SK-N-SH (cell line): ENCODE data around the gene SPG7. TPM values are rescaled to one million over a fixed set of nuclear protein-coding genes. Genes with fewer than 3 reads are reported as not detected.

Experiments
- CTCF ChIA-PET: fragments of 300-600, 350-600 bp; formaldehyde crosslinking; extraction: SDS; loops from one replicate; lab custom pipeline; 2021; lab: Yijun Ruan, JAX
- POLR2A ChIA-PET: fragments of 350-600 bp; sonication (Branson Sonifier 250); formaldehyde crosslinking; extraction: SDS; loops from one replicate; lab custom pipeline; 2020; ENCODE audit warnings: antibody characterized with exemption, inconsistent platforms; lab: Yijun Ruan, JAX
- DNase-seq: peaks from one replicate; pipeline ENCODE4 v3.0.0; 2012
- H2AFZ ChIP-seq: fragments of 200-600 bp; sonication (generic); 2 replicates; pipeline ENCODE4 v1.8.1; 2016; ENCODE audit warnings: antibody characterized with exemption, mild to moderate bottlenecking, low read depth
- H3F3A ChIP-seq: fragments of 200-600 bp; sonication (generic); replicated peaks from 2 replicates; pipeline ENCODE3; 2016; ENCODE audit warnings: antibody characterized with exemption, mild to moderate bottlenecking; ENCODE audit not compliant: insufficient read depth
- H3K27ac ChIP-seq, 2 experiments: fragments of 200-500 bp in 1 of 2; fragments of 200-600 bp in 1 of 2; sonication (Bioruptor generic) in 1 of 2; sonication (generic), shearing (Covaris generic) in 1 of 2; 2 replicates each; pipeline versions ENCODE4 v1.5.1 to v1.6.1; 2014 to 2016; ENCODE audit warnings: low read depth in 2 of 2, inconsistent platforms in 1 of 2, low read length in 1 of 2, mild to moderate bottlenecking in 1 of 2, mixed read lengths in 1 of 2
- H3K27me3 ChIP-seq: fragments of 200-600 bp; sonication (generic), shearing (Covaris generic); 2 replicates; pipeline ENCODE4 v1.6.1; 2016; ENCODE audit warnings: mixed run types; ENCODE audit not compliant: insufficient read depth
- H3K36me3 ChIP-seq, 2 experiments: fragments of 200-500 bp in 1 of 2; fragments of 200-600 bp in 1 of 2; sonication (Bioruptor generic) in 1 of 2; sonication (generic) in 1 of 2; replicated peaks in 1 of 2; 2 replicates each; pipeline versions ENCODE3 to v1.5.1; 2014 to 2016; ENCODE audit warnings: low read length in 1 of 2, mild to moderate bottlenecking in 1 of 2; ENCODE audit not compliant: insufficient read depth in 2 of 2, control insufficient read depth in 1 of 2
- H3K4me1 ChIP-seq, 2 experiments: fragments of 200-500 bp in 1 of 2; fragments of 200-600 bp in 1 of 2; sonication (Bioruptor generic) in 1 of 2; sonication (generic), shearing (Covaris generic) in 1 of 2; 2 replicates each; pipeline versions ENCODE4 v1.5.1 to v1.6.1; 2014 to 2016; ENCODE audit warnings: low read depth in 1 of 2, low read length in 1 of 2, mixed run types in 1 of 2; ENCODE audit not compliant: insufficient read depth in 2 of 2, control insufficient read depth in 1 of 2
- H3K4me2 ChIP-seq: fragments of 200-600 bp; sonication (generic), shearing (Covaris generic); 2 replicates; pipeline ENCODE4 v1.6.1; 2017; ENCODE audit warnings: mixed run types
- H3K4me3 ChIP-seq, 2 experiments: fragments of 200-500 bp in 1 of 2; fragments of 200-600 bp in 1 of 2; sonication (Bioruptor generic) in 1 of 2; sonication (generic), shearing (Covaris generic) in 1 of 2; 2 replicates each; pipeline versions ENCODE4 v1.5.1 to v1.8.1; 2014 to 2016; ENCODE audit warnings: low read depth in 2 of 2, inconsistent platforms in 1 of 2, low read length in 1 of 2, mild to moderate bottlenecking in 1 of 2, mixed read lengths in 1 of 2, moderate library complexity in 1 of 2
- H3K79me2 ChIP-seq: fragments of 200-600 bp; sonication (generic); 2 replicates; pipeline ENCODE4 v1.8.1; 2017; ENCODE audit warnings: mild to moderate bottlenecking; ENCODE audit not compliant: insufficient read depth
- H3K9ac ChIP-seq: fragments of 200-600 bp; sonication (generic); 2 replicates; pipeline ENCODE4 v1.6.1; 2017; ENCODE audit warnings: mixed run types
- H3K9me2 ChIP-seq: fragments of 200-600 bp; sonication (generic); 2 replicates; pipeline ENCODE4 v1.6.1; 2017; ENCODE audit warnings: mixed run types
- H3K9me3 ChIP-seq: fragments of 200-600 bp; sonication (generic); 2 replicates; pipeline ENCODE4 v1.6.1; 2017; ENCODE audit warnings: mixed run types, mild to moderate bottlenecking, moderate library complexity
- H4K20me1 ChIP-seq: fragments of 200-600 bp; sonication (generic); 2 replicates; pipeline ENCODE4 v1.6.1; 2017; ENCODE audit warnings: mild to moderate bottlenecking, mixed run types; ENCODE audit not compliant: insufficient read depth
- CHD2 ChIP-seq: fragments of 150-350 bp; IDR thresholded peaks from 2 replicates; pipeline ENCODE4 v1.6.1; 2018; ENCODE audit warnings: low read length; ENCODE audit not compliant: partially characterized antibody
- ELF1 ChIP-seq: IDR thresholded peaks from 2 replicates; pipeline ENCODE4 v1.4.0; 2012
- EP300 ChIP-seq, 2 experiments: IDR thresholded peaks; 2 replicates each; pipeline versions ENCODE4 v1.4.0 to v1.6.1; 2012; ENCODE audit warnings: borderline replicate concordance in 1 of 2, low read depth in 1 of 2, low read length in 1 of 2
- GABPA ChIP-seq: IDR thresholded peaks from 2 replicates; pipeline ENCODE4 v1.4.0; 2012; ENCODE audit warnings: low read depth, mild to moderate bottlenecking
- GATA2 ChIP-seq: sonication (generic); formaldehyde crosslinking; IDR thresholded peaks from 2 replicates; pipeline ENCODE4 v1.5.0; 2020; ENCODE audit warnings: mild to moderate bottlenecking, missing genetic modification reagents
- JUND ChIP-seq: IDR thresholded peaks from 2 replicates; pipeline ENCODE4 v1.4.0; 2012
- MEF2A ChIP-seq: IDR thresholded peaks from 2 replicates; pipeline ENCODE4 v1.4.0; 2012; ENCODE audit warnings: low read depth, borderline replicate concordance
- NFIC ChIP-seq: IDR thresholded peaks from 2 replicates; pipeline ENCODE4 v1.4.0; 2012; ENCODE audit warnings: borderline replicate concordance
- RCOR1 ChIP-seq: fragments of 150-350 bp; IDR thresholded peaks from 2 replicates; pipeline ENCODE4 v1.6.1; 2017; ENCODE audit warnings: antibody characterized with exemption, low read length
- RFX5 ChIP-seq: IDR thresholded peaks from 2 replicates; pipeline ENCODE4 v1.6.1; 2012; ENCODE audit warnings: mild to moderate bottlenecking, improper control_type of control experiment, low read length
- RXRA ChIP-seq: IDR thresholded peaks from 2 replicates; pipeline ENCODE4 v1.4.0; 2012; ENCODE audit warnings: low read depth, mild to moderate bottlenecking, borderline replicate concordance
- SMC3 ChIP-seq: IDR thresholded peaks from 2 replicates; pipeline ENCODE4 v1.6.1; 2012; ENCODE audit warnings: low read depth, low read length, improper control_type of control experiment
- TAF1 ChIP-seq: IDR thresholded peaks from 2 replicates; pipeline ENCODE4 v1.6.1; 2012; ENCODE audit warnings: low read depth, mild to moderate bottlenecking, low read length, moderate library complexity, borderline replicate concordance
- TCF12 ChIP-seq: IDR thresholded peaks from 2 replicates; pipeline ENCODE4 v1.4.0; 2012
- TEAD4 ChIP-seq: IDR thresholded peaks from 2 replicates; pipeline ENCODE4 v1.4.0; 2012; ENCODE audit warnings: mild to moderate bottlenecking, borderline replicate concordance; ENCODE audit not compliant: insufficient read depth
- USF1 ChIP-seq: IDR thresholded peaks from 2 replicates; pipeline ENCODE4 v1.4.0; 2012; ENCODE audit warnings: low read depth, borderline replicate concordance
- WGBS: methylation state at CpG from one replicate; pipeline ENCODE4 v1.1.6; 2017; ENCODE audit warnings: low lambda C conversion rate; 5-methylcytosine and 5-hydroxymethylcytosine counted together
- polyA plus RNA-seq, 3 experiments: library from polyadenylated mRNA; depleted of rRNA; stranded (reverse); fragments of >200 nt; gene quantifications; 2 replicates each; pipeline ENCODE4 v1.2.3, GENCODE V29; 2012
- TF ChIP-seq, protein P1 (sequence below): IDR thresholded peaks from 2 replicates; pipeline ENCODE4 v1.6.1; 2012; ENCODE audit warnings: mild to moderate bottlenecking, low read depth, low read length, moderate library complexity
- TF ChIP-seq, protein P2 (sequence below): fragments of 150-350 bp; IDR thresholded peaks from 2 replicates; pipeline ENCODE4 v1.6.1; 2017; ENCODE audit warnings: antibody characterized with exemption, low read length, low read depth, borderline replicate concordance
- TF ChIP-seq, protein P3 (sequence below): IDR thresholded peaks from 2 replicates; pipeline ENCODE4 v1.4.0; 2012; ENCODE audit warnings: low read depth, borderline replicate concordance
- TF ChIP-seq, protein P4 (sequence below): fragments of 150-350 bp; IDR thresholded peaks from 2 replicates; pipeline ENCODE4 v1.6.1; 2016; ENCODE audit warnings: mild to moderate bottlenecking, low read depth, low read length

SPG7 gene
- polyA plus RNA-seq, 1 of the 3 experiments (the other 2 are of a cell fraction) = 100 TPM

DNA sequence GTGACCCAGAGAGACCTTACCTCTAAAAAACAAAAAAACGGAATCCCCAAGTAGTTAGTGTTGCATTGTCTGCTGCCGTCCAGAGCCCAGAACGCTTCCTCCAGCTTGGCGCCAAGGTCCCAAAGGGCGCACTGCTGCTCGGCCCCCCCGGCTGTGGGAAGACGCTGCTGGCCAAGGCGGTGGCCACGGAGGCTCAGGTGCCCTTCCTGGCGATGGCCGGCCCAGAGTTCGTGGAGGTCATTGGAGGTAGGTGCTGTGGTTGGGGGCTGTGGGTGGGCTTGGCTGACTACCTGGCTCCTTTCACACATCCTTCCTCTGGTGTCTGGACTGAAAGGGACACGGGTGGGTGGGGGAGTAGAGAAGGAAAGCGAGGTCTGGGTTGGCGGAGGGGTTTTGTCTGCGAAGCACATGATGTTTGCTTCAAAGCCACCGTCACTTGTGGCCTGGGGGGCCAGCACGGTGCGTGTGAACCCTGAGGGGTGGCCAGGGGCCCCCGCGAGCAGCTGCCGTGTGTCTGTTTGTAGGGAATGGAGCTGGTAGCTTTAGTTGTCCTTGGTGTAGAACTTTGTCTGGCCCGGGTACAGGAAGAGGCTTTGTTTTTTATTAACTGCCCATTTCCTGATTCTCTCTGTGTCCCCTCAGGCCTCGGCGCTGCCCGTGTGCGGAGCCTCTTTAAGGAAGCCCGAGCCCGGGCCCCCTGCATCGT lies 23.8 kb downstream of the SPG7 start:
- CTCF ChIA-PET = interaction anchor here (1.1 to 2.7 kb wide), 2 partner anchors 26 to 216 kb away, joined by 4 to 9 read pairs; no protein-coding TSS in a partner anchor
- TF ChIP-seq RCOR1 (no peak), TCF12 (no peak), JUND (no peak), USF1 (no peak), CHD2 (no peak), RXRA (no peak), SMC3 (no peak), GABPA (no peak), TAF1 (no peak), RFX5 (no peak), TEAD4 (no peak), ELF1 (no peak), GATA2 (CRISPR knock-in tag) (no peak), EP300 (IDR thresholded peaks at IDR 0.05; ENCODE audit: borderline replicate concordance in 1 of 2, low read depth in 1 of 2, low read length in 1 of 2) (no peak), MEF2A (no peak), NFIC (no peak)
- TF ChIP-seq, protein P1, sequence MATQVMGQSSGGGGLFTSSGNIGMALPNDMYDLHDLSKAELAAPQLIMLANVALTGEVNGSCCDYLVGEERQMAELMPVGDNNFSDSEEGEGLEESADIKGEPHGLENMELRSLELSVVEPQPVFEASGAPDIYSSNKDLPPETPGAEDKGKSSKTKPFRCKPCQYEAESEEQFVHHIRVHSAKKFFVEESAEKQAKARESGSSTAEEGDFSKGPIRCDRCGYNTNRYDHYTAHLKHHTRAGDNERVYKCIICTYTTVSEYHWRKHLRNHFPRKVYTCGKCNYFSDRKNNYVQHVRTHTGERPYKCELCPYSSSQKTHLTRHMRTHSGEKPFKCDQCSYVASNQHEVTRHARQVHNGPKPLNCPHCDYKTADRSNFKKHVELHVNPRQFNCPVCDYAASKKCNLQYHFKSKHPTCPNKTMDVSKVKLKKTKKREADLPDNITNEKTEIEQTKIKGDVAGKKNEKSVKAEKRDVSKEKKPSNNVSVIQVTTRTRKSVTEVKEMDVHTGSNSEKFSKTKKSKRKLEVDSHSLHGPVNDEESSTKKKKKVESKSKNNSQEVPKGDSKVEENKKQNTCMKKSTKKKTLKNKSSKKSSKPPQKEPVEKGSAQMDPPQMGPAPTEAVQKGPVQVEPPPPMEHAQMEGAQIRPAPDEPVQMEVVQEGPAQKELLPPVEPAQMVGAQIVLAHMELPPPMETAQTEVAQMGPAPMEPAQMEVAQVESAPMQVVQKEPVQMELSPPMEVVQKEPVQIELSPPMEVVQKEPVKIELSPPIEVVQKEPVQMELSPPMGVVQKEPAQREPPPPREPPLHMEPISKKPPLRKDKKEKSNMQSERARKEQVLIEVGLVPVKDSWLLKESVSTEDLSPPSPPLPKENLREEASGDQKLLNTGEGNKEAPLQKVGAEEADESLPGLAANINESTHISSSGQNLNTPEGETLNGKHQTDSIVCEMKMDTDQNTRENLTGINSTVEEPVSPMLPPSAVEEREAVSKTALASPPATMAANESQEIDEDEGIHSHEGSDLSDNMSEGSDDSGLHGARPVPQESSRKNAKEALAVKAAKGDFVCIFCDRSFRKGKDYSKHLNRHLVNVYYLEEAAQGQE = no peak
- TF ChIP-seq, protein P2, sequence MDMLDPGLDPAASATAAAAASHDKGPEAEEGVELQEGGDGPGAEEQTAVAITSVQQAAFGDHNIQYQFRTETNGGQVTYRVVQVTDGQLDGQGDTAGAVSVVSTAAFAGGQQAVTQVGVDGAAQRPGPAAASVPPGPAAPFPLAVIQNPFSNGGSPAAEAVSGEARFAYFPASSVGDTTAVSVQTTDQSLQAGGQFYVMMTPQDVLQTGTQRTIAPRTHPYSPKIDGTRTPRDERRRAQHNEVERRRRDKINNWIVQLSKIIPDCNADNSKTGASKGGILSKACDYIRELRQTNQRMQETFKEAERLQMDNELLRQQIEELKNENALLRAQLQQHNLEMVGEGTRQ = no peak
- TF ChIP-seq, protein P3, sequence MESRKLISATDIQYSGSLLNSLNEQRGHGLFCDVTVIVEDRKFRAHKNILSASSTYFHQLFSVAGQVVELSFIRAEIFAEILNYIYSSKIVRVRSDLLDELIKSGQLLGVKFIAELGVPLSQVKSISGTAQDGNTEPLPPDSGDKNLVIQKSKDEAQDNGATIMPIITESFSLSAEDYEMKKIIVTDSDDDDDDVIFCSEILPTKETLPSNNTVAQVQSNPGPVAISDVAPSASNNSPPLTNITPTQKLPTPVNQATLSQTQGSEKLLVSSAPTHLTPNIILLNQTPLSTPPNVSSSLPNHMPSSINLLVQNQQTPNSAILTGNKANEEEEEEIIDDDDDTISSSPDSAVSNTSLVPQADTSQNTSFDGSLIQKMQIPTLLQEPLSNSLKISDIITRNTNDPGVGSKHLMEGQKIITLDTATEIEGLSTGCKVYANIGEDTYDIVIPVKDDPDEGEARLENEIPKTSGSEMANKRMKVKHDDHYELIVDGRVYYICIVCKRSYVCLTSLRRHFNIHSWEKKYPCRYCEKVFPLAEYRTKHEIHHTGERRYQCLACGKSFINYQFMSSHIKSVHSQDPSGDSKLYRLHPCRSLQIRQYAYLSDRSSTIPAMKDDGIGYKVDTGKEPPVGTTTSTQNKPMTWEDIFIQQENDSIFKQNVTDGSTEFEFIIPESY = no peak
- TF ChIP-seq, protein P4, sequence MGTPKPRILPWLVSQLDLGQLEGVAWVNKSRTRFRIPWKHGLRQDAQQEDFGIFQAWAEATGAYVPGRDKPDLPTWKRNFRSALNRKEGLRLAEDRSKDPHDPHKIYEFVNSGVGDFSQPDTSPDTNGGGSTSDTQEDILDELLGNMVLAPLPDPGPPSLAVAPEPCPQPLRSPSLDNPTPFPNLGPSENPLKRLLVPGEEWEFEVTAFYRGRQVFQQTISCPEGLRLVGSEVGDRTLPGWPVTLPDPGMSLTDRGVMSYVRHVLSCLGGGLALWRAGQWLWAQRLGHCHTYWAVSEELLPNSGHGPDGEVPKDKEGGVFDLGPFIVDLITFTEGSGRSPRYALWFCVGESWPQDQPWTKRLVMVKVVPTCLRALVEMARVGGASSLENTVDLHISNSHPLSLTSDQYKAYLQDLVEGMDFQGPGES = no peak
- TF ChIP-seq, all 33 proteins: peak for 0
- 0 out of 2 replicates have a peak, but pooled peaks cover 4% of the 10 kb centered on the region for H4K20me1 ChIP-seq
- H3K9ac ChIP-seq = no peak overlapping the region
- WGBS = 94% methylated on average over 22 of the region's 31 CpGs
- no peak for DNase-seq
- H3K4me2 ChIP-seq = no peak overlapping the region
- POLR2A ChIA-PET = interaction anchor here (1.1 to 1.5 kb wide), 2 partner anchors 18 to 24 kb away, joined by 3 read pairs; partner anchors contain the start of gene SPG7
- H3K4me1 ChIP-seq = no peaks in the 10 kb centered on the region
- H3K27me3 ChIP-seq = no peaks in the 10 kb centered on the region
- peaks cover 46 to 65% of the 10 kb centered on the region in 2 experiments for H3K36me3 ChIP-seq
- H3K27ac ChIP-seq = no peak overlapping the region
- no peaks in the 10 kb centered on the region for H3K9me3 ChIP-seq
- no peak overlapping the region for H3K4me3 ChIP-seq
- no peaks in the 10 kb centered on the region for H3K9me2 ChIP-seq
- H3F3A ChIP-seq = no peaks in the 10 kb centered on the region
- H2AFZ ChIP-seq = no peak overlapping the region
- H3K79me2 ChIP-seq = peaks cover 14% of the 10 kb centered on the region
